Stimulated activated CD4-positive, alpha-beta T cell treated with anti-CD3 and anti-CD28 coated beads, Interleukin-15, amount 100 ng/mL, for 1 hour (primary cell): ENCODE results near the gene E2F6.

Source experiments
- DNase-seq, 2 donors: peaks; one replicate each; pipeline ENCODE4 v3.0.0-alpha.2; 2020; ENCODE audit warnings: low read depth in 1 of 2, low spot score in 1 of 2

Gene E2F6

DNA sequence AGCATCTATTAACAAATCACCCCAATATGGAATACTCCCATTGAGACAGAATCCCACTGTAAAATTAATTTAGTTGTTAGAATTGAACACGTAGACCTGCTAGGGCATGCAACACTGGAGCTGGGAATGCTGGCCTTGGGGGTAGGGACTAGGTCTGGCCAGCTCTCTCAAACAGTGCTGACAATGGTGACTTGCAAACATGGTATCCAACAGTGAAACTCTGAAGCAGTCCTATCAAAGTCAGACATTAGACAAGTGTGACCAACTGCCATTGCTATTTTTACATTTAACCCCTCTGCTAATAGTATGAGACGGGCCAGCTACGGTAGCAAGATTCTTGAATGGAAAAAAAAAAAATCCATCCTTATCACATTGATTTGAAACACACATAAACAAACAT lies 7.2 kb downstream of the E2F6 start:
- no peak for DNase-seq

DNA sequence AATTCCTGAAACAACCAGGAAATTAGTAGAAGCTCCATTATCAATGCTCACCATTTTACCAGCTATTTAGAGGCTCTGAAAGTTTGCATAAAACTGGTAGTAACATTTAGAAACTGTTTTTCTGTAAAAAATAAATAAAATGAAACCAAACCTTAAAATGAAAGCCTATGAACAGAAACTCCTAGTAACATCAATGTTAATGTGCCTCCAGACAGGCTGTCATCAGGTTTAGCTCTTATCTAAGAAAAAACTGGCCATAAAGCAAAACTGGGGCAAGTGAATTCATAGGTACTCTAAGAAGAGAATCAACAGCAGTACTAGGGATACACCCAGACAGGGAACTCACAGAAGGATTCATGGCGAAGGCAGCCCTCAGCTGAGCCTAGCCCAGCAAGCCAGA lies 8.0 kb downstream of the E2F6 start:
- no peak for DNase-seq

DNA sequence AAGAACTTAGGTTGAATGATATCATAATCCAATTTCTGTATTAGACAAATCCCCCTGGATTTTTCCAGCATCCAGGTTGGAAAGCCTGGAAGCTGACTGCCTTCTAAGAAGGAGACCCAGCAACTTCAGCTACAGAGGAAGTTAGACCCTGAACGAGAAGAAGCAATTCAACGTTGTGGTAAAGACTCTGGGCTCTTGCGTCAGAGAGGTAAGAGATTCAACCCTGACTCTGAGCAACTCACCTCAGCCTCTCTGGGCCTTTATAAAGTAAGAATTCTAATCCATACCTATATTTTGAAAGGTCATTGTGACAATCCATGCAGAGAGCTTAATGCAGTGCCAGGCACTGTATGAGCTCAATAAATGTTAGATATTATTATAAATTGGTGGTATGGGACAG lies 9.7 kb downstream of the E2F6 start:
- DNase-seq = no peak

DNA sequence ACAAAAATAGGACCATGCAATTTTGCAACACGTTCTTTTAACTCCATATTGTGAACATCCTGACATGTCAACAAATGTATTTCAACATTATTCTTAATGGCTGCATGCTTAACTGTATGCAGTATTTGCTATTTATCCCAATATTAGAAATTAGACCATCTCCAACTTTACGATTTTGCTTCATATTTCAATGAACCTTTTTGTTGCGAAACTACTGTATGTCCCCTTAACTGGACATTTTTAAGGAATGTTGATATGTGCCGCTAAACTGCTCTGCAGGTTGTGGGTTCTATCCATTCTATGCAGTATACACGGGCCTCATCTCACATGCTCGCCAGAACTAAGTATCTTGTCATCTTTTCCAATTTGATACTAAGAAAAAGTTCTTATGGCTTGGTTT lies 11.1 kb downstream of the E2F6 start:
- DNase-seq = no peak

DNA sequence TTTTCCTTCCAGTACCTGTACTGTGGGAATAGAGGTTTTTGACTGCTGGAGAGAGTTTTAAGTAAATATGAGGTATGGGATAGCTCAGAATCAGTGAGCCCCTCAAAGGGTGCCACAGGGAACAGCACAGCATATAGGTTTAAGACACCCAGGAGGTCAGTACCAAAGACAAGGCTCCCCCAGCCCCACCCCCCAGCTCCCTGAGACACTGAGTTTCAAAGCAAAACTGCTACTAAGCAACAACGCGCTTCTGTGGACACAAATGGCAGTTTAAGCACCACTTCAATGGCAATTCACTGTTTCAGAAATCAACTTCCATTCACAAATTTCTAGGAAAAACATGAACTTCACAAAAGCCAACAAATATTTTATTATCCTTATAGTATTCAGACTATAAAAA lies 15.2 kb downstream of the E2F6 start:
- DNase-seq = no peak

DNA sequence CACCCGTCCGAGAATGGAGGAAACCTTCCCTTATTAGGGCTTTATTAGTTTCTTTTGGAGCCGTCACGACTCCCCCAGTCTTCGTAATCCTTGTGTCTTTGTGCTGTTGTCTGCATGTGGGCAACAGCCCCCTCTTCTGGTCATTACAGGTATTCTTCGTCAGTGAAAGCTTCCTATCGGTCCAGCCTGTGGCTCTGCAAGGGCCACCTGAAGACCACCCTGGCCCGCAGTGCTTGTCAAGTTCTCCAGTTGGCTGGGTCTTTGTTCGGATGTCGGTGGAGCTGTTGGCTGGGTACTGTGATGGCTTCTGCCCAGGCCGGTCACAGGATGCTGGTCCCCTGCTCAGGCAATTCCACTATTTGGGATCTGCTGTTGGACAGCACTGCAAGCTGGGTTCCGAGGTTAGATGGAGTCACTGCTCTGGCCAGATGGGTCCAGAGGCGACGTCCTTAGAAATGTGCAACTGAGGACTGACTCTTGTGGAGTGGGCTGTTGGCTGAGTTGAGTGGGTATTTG lies 19.2 kb downstream of the E2F6 start:
- DNase-seq = peak in 1 of 2 donors; percentile 14

DNA sequence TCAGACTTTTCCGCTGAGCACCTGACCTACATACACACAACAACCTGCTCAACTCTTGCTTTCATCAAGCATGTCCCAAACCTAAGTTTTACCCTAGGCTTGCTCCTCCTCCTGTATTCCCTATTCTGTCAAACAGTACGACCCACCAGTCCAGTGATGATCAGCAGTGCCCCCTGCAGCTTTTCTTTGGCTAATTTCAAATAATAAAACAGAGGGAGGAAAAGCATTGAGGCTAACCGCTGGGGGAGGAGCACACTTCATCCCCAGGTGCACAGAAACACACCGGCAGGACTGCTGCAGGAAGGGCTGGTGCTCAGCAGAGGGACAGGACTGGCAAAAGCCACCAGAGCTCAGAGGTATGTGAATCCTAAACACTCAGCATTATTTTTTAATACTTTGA lies 21.2 kb downstream of the E2F6 start:
- no peak for DNase-seq

DNA sequence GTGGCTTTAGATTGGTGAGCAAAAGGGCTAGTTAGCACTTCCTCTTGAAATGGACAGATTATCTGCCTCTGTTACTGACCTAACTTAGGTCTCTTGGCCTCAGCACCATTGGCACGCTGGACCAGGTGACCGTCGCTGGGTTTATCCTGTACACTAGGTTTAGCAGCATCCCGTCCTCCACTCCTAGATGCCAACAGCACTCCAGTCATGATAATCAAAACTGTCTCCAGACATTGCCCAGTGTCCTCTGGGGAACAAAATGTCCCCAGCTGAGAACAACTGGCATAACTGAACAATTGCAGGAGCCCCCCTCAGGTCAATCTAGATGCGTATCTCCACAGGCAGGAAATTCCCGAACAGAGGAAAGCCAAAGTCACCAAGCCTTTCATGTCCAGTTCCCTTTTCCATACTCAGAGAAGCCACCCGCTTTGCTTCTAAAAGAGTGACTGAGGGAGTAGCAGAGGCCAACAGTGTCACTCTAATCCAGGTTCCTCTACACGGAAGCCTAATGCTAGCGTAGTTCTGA lies 27.3 kb downstream of the E2F6 start:
- DNase-seq = no peak

DNA sequence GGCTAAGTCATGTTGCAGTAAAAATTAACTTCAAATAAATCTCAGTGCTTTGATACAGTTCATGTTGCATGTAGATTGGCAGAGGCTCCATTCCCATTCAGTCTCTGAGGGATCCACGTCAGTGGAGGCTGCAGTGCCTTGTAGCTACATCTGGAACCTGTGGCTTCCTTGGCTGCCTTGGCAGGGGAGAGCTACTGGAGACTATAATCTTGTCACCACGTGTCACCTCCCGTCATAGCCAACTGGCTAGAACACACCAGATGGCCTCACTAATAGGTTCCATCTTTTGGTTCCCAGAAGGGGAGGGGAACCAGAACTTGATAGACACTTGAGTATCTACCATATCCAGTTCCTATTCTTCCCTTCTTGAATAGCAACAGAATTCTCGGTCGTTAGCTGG lies 28.4 kb downstream of the E2F6 start:
- DNase-seq = no peak

DNA sequence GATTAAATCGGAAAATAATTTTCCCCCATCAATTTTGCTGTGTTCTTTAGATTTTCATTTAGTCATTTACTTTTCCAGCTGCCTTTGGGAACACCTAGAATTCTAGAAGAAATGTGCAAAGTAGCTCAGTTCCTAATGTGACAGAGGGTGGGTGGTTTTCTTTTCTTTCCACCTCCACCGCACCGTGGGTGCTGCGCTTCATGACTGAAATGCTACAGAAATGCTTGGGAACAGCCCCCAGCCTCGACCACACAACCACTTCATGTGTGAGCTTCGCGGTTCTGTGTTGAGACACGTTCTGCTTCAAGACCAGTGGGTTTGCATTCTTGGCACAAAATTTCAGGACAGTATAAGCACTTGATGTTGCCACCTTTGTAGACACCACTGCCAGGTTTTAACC lies 30.9 kb downstream of the E2F6 start:
- DNase-seq = no peak

DNA sequence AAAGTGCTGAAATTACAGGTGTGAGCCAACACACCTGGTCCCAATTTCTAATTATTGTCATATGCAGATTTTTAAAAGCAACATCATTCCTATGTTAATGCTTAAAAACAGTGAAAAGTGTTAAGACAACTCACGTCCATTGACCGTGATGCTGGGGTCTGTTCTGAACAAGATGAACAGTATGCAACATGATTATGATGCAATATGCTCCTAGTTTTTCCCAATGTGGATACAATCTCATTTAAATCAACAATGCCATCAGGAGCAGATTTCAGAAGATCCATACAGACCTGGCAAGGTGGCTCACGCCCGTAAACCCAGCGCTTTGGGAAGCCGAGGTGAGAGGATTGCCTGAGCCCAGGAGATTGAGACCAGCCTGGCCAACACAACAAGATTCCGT lies 31.5 kb downstream of the E2F6 start:
- DNase-seq = no peak

DNA sequence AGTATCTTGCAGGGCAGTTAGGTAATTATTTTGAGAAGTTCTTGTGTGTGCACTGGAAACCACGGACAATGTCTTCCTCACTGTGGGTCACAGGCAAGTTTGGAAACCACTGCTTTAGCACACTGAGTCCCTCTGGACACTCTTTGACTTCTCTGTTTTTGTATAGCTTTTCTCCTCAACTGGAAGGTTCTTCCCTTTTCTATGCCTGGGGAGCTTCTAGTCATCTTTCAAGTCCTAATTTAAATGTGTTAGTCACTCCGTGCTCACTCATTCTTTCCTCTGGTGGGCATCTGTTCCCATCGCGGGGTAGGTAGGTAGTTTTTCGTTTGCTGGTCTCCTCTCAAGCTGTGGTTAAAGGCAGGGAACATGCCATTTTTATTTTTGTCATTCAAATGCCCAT lies 32.1 kb downstream of the E2F6 start:
- DNase-seq = no peak

DNA sequence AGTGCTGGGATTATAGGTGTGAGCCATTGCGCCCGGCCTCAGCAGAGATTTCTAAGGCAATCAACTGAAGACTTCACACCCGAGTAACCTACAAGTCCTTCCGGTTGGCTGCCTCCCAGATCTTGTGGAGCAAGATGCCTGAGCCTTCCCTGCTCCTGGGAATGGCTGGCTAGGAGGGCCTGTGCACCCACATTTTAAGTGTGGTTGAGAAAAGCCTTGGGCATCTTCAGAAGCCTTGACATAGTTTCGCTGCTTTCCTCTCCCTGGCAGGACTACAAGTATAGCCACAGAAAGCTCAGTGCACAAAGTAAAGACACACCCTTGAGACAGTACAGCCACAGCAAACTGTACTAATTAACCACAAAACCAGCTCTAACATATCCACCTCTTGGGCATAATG lies 35.2 kb downstream of the E2F6 start:
- DNase-seq = no peak

DNA sequence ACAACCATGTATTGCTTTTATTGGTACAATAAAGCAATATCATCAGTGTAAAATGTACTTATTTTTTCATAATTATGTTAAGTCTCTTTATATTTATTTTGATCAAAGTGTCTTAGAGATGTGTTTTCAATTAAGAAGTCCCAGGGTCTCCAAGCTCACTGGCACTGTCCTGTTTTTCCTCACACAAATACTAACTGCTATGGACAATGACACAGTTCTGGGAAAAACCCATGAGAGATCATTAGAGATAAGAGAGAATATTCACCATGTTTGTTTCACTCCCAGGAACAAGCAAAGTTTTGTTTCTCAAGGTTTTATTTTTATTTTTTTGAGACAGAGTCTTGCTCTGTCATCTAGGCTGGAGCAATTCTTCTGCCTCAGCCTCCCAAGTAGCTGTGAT lies 38.7 kb downstream of the E2F6 start:
- DNase-seq = no peak

DNA sequence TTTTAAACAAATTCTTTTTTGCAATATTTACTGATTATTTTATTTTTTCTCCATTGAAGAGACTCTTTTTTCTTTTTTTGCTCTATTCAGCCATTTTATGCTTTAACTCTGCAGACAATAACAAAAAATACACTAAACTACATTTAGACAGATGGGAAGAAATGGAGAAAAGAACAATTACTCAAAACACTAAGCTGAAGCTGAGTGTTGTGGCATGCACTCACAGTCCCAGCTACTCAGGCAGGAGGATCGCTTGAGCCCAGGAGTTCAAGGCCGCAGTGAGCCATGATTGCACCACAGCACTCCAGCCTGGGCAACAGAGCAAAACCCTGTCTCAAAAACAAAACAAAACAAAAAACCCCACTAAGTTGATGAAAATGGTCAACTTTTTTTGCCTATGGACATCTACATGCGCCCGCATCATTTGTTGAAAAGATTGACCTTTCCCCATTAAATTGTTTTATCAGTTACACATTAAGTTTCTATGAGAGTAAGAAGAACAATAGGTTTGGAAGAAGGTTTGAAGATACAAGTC lies 43.0 kb downstream of the E2F6 start:
- DNase-seq = no peak

DNA sequence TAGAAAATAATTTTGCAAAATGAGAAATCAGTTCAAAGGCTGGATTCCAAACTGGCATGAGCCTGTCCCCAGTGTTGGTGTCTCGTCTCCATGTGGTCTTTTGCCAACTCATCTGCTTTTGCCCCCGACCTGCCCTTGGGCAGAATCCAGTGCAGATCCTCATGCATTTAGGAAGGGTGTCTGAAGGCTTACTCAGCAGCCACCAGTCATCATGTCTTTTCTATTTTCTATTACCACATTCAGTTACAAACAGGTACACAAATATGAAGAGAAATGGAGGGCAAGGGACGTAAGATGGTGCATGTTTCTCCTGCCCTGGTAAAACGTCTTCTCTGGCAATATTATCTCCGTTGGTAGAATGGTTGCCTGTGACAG lies 43.5 kb downstream of the E2F6 start:
- no peak for DNase-seq

DNA sequence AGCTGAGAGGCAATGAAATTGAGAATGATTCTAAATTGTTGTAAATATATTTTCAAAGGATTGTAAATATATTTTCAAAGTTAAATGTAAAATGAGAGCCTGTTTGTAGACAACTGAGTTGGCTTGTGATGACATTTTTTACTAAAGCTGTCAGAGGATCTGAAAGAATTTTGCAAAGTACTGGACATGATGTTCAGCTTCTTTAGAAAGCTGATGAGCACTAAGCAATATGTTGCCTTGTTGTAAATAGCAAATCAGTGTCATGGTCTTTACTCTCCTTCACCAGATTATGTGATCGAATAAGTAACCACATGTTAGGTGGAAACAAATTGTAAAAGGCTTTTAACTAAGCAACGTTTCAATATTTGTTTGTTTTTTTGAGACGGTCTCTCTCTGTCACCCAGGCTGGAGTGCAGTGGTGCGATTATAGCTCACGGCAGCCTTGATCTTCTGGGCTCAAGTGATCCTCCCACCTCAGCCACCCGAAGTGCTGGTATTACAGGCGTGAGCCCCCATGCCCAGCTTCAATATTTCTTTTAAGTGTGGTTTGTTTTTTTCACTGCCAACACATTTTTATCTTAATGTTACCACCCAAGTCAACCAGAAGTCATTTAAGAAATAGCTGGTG lies 44.0 kb downstream of the E2F6 start:
- DNase-seq = no peak

DNA sequence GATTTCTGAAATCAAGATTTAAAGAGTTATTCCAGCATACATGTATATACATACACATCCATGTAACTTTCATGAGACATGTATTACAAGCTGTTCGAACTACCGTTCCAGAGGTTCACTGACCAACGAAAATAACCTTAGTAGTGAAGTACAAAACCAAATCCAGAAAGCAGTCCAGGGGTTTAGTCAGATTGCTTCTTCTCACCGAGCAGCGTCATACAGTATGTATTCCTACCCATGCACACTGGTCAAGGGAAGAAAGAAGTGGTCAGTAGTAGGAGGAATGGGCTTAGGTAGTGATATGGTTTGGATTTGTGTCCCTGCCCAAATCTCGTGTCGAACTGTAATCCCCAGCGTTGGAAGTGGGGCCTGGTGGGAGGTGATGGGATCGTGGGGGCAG lies 45.3 kb downstream of the E2F6 start:
- no peak for DNase-seq

DNA sequence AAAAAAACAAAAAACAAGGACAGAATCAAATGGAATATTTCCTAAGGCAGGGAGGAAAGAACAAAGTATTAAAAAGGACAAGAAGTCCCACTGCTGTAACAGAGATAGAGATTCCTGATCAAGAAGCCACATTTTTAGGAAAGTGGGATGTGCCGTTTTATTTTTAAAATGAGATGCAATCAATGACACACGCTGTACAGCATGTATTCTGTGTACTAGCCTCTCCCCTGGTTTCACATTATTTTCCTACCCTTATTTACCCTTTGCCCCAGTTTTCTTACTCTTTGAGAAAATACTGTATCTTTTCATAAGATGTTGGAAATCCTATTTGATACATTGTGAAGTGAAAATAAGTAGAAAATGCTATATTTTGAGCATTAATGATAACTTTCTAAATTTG lies 45.8 kb downstream of the E2F6 start:
- DNase-seq = no peak

DNA sequence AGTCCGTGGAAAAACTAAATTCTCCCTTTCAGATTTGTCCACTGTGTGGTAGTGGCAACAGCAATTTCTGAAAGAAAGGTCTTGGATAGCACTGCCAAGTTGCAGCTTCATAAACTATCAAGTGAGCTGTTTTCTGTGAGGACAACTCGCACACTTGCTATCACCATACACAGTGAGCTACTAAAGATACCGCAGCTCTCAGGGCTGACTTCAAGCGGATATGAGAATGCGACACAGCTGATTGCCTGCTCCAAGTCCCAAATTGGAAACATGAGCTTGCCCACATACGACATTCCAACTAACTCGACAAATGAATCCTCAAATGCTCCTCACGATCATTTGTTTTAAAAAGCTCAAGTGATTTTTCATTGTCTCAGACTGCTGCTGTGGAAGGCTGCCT lies 46.2 kb downstream of the E2F6 start:
- no peak for DNase-seq

DNA sequence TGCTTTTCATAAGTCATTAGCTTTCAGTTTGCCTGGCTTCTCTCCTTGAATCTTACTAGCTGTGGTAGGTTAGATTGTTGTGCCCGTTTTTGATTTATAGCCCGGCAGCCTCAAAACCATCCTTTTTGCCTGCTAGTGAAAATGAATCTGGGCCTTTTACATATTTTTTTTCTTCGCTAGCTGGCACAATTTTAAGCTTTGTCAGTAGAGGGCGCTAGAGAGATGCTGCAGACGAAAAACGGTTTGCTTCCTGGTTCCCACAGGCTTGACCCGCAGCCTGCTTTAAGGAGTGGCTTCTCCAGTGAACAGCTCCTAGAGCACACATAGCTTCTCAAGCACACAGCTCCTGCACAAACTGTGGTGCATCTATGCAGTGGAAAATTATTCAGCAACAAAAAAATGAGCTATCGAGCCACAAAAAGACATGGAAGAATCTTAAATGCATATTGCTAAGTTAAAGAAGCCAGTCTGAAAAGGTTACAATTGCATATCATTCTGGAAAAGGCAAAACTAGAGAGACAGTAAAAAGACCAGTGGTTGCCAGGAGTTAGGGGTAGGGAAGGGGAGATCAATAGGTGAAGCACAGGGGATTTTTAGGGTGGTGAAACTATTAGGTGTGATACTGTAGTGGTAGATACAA lies 47.9 kb downstream of the E2F6 start:
- DNase-seq = no peak

DNA sequence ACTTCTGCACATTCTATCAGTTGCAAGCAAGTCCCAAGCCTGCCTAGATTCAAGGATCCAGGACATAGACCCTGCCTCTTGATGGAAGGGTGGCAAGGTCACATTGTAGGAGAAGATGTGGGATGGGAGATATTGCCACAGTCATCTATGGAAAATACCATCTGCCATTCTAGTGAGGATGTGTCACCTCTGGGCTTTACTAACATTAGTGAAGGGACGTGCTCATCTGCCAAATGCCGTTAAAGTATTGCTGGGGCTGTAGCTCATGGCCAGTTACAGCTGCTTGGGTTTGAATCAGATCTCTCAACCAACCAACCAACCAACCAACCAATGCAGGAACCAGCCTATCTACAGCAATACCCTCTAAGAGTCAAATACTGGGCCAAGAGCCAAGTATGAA lies 49.0 kb downstream of the E2F6 start:
- DNase-seq = no peak

DNA sequence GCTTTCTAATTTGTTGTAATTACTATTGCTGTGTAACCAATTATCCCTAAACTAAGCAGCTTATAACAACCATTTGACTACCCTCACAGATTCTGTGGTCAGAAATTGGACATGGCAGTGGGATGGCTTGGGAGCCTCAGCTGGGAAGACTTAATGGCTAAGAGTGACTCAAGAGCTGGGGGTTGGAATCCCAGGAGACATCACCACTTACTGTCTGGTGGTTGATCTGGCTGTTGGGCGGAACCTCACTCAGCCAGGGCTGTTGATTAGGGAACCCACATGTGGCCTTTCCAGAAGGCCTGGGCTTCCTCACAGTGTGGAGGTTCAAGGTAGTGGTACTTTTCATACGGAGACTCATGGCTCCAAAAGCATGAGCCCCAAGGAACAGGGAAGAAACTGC lies 49.8 kb downstream of the E2F6 start:
- DNase-seq = no peak
